ENCODE data around the gene SCLY. TPM values are rescaled to one million over a fixed set of nuclear protein-coding genes. Genes with fewer than 3 reads are reported as not detected.
A peak's percentile ranks its signal among the peaks of the same experiment; 100 is the strongest.

SCLY gene, protein sequence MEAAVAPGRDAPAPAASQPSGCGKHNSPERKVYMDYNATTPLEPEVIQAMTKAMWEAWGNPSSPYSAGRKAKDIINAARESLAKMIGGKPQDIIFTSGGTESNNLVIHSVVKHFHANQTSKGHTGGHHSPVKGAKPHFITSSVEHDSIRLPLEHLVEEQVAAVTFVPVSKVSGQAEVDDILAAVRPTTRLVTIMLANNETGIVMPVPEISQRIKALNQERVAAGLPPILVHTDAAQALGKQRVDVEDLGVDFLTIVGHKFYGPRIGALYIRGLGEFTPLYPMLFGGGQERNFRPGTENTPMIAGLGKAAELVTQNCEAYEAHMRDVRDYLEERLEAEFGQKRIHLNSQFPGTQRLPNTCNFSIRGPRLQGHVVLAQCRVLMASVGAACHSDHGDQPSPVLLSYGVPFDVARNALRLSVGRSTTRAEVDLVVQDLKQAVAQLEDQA
- total RNA-seq (10 to 100 TPM in 7 of 10 donors, 1 to 10 TPM in 3; 8.3 to 14.5 (median 11.4) TPM), polyA plus RNA-seq (10 to 100 TPM in 1 of 2 donors, 1 to 10 TPM in 1; 8.7 to 13.5 TPM)
- long read RNA-seq, donor 1, partial matches to known transcripts, result 1 of 5 reads
- long read RNA-seq, donor 1, other reads (novel, unspliced or antisense), result 2 of 5 reads
- long read RNA-seq, donor 2, transcript SCLY-201 (12 exons, 2,562 nt), result major isoform, 6 of 13 reads
- long read RNA-seq, donor 2, partial matches to known transcripts, result 1 of 13 reads
- long read RNA-seq, donor 2, other reads (novel, unspliced or antisense), result 4 of 13 reads
- long read RNA-seq, donor 3, transcript SCLY-201 (12 exons, 2,562 nt), result major isoform, 5 of 9 reads
- long read RNA-seq, donor 3, partial matches to known transcripts, result 2 of 9 reads
- long read RNA-seq, donor 3, other reads (novel, unspliced or antisense), result 2 of 9 reads

DNA sequence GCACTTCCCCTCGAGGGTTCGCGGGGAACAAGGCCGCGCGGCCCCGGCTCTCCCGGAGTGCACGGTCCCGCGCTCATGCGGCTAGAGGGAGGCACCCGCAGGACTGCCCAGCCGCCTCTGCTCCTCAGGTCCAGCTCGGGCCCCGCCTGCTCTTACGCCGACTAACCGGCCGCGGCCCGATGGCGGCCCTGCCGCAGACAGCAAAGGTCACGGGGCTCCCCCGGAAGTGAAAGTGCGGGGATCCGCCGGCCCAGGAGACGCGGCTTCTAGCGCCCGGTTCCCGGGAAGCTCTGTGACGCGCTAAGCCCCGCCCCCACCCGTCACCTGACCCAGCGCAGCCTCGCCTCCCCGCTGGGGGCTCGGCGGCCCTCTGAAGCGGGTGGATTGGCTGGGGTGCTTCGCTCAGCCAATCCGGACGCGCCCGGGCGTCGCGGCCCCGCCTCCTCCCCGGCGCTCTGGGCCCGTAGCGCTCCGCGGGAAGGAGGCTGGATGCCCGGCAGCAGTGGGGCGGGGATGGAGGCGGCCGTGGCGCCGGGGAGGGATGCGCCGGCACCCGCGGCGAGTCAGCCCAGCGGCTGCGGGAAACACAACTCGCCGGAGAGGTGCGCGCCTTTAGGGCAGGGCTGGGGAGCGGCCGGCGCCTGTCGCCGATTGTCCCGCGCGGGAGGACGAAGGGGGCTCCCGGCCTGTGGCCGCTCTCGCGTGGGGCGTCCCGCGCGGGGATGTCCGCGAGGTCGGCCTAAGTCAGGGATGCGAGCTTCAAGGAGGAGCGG lies at the start of gene SCLY:
SCLY (plus strand) TSS at position 460 of the 773 bp plus-strand sequence; CDS start at position 514, 54 bp downstream.
- intact Hi-C loops (cut with DNase I), result loop anchor here in 4 of 10 donors (5.0 to 10.0 kb wide), 4 partner anchors 82 to 206 kb away; partner anchors contain the start of genes UBE2F (in 3 of the 4) and RAMP1 (in 1 of the 4)
- H3K27me3 ChIP-seq, result no peaks in the 10 kb centered on the region
- DNase-seq (peak; percentile 97 to 98), ATAC-seq (peak; percentile 99 to 100 (median 100))
- peak within 1 kb of the TSS; percentile 69 to 96 (median 88) for H3K27ac ChIP-seq
- 0 to 1% methylated on average over 98 of the region's 98 CpGs for WGBS, 2 donors
- peaks cover 0 to 16% (median 0%) of the 10 kb centered on the region in 9 donors for H3K36me3 ChIP-seq
- peak within 1 kb of the TSS; percentile 70 to 95 (median 81) for H3K4me3 ChIP-seq
- TF ChIP-seq CTCF (IDR thresholded peaks at IDR 0.05), result no peak
- H3K9me3 ChIP-seq, result no peaks in the 10 kb centered on the region
- H3K4me1 ChIP-seq, result peaks cover 2 to 25% (median 17%) of the 10 kb centered on the region in 9 donors

- no peak for ATAC-seq
- intact Hi-C loops (cut with DNase I), result loop anchor here in 1 of 10 donors (10.0 kb wide), 1 partner anchor 159 kb away; the partner anchor contains the start of gene RAMP1
- Histone ChIP-seq H3K27ac (no peak overlapping the region), H3K9me3 (no peaks in the 10 kb centered on the region), H3K27me3 (no peaks in the 10 kb centered on the region), H3K4me1 (peaks cover 0 to 10% (median 0%) of the 10 kb centered on the region in 9 donors), H3K36me3 (peaks cover 0 to 50% (median 0%) of the 10 kb centered on the region in 9 donors), H3K4me3 (no peak overlapping the region)
- no peak for DNase-seq
- 96% methylated on average over 7 of the region's 7 CpGs for WGBS, 2 donors
- no peak for TF ChIP-seq CTCF (IDR thresholded peaks at IDR 0.05)
Measured at GRCh38 chr2:238013806-238014205, 47.0 kb upstream of the SCLY start.

- intact Hi-C loops (cut with DNase I), result loop anchor here in 1 of 10 donors (10.0 kb wide), 1 partner anchor 161 kb away; the partner anchor contains the start of gene RAMP1
- TF ChIP-seq CTCF (IDR thresholded peaks at IDR 0.05), result peak in 4 of 9 donors; percentile 28 to 41 (median 32)
- no peak for ATAC-seq
Measured at GRCh38 chr2:238015705-238016104, 45.1 kb upstream of the SCLY start.

More at GRCh38 chr2:238015705-238016104, 45.1 kb upstream of the SCLY start:
- Histone ChIP-seq H3K4me1 (peaks cover 0 to 5% (median 0%) of the 10 kb centered on the region in 9 donors), H3K4me3 (no peak overlapping the region), H3K9me3 (no peaks in the 10 kb centered on the region), H3K36me3 (peaks cover 0 to 69% (median 0%) of the 10 kb centered on the region in 9 donors), H3K27ac (no peak overlapping the region), H3K27me3 (no peaks in the 10 kb centered on the region)
- WGBS, 2 donors, result 75 to 97% methylated on average over 4 of the region's 4 CpGs
- no peak for DNase-seq

Data from heart right ventricle (tissue), 16 donors.